ENCODE results near the gene ELMOD3.

ELMOD3 gene

GRCh38 chr2:85354286-85355072 lies at the start of gene ELMOD3, which contains the start of gene RETSAT:
Gene ELMOD3 (plus strand): TSS chr2:85354769. CDS start chr2:85357199, 2,430 bp downstream.
Gene RETSAT (minus strand): TSS chr2:85354528. CDS start chr2:85354507, 21 bp downstream.
- peak; percentile 99 to 100 for DNase-seq (ENCODE audit: low read depth in 2 of 2)
- no peak for TF ChIP-seq CTCF (IDR thresholded peaks at IDR 0.05; ENCODE audit: low read depth, low read length)

DNA sequence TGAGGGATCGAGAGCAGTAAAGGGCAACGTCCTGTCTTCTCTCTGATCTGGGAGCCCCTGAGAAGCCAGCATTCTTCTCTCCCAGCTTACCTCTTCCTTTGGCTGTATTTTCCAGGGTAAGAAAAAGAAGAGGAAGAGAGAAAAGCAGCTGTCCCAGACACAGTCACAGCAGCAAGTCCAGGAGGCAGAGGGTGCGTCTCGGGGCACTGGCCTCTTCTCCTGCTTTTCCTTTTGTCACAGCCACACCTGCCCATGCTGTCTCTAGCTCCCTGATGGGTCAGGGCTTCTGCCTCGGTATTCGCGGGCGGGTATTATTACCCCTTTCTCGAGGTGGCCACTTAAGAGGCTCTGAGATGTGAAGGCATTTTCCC lies 47.1 kb upstream of the ELMOD3 start:
- H3K4me3 ChIP-seq (replicated peaks in 1 of 2; ENCODE audit: low read depth in 2 of 2, low read length in 2 of 2) = no peak overlapping the region
- no peak for DNase-seq (ENCODE audit: low read depth in 2 of 2)
- TF ChIP-seq CTCF (IDR thresholded peaks at IDR 0.05; ENCODE audit: low read depth, low read length) = no peak

More at GRCh38 chr2:85354286-85355072, at the start of gene ELMOD3, which contains the start of gene RETSAT:
- peak within 1 kb of the TSS; percentile 73 to 74 for H3K4me3 ChIP-seq (replicated peaks in 1 of 2; ENCODE audit: low read depth in 2 of 2, low read length in 2 of 2)

GRCh38 chr2:85308201-85308600 lies 46.4 kb upstream of the ELMOD3 start:
- DNase-seq (ENCODE audit: low read depth in 2 of 2) = no peak
- no peak for TF ChIP-seq CTCF (IDR thresholded peaks at IDR 0.05; ENCODE audit: low read depth, low read length)
- no peak overlapping the region for H3K4me3 ChIP-seq (replicated peaks in 1 of 2; ENCODE audit: low read depth in 2 of 2, low read length in 2 of 2)

DNA sequence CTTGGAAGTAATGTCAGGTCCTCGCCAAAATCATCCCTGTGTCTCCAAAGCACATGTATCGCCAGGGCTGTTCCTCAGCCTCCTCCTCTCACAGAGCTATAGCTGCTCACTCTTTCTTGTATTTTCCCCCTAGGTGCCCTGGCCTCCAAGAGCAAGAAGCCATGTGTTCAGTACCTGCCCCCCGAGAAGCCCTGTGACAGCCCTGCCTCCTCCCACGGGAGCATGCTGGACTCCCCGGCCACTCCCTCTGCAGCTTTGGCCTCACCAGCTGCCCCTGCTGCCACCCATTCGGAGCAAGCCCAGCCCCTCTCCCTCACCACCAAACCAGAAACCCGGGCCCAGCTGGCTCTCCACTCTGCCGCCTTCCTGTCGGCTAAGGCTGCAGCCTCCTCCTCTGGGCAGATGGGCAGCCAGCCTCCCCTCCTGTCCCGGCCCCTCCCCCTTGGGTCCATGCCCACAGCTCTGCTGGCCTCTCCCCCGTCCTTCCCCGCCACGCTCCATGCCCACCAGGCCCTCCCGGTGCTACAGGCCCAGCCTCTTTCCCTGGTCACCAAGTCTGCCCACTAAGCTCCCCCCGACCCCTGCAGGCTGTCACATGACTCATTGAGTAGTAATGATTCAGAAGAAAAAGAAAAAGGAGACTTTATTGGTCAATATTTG lies 45.5 kb upstream of the ELMOD3 start:
- H3K4me3 ChIP-seq (replicated peaks in 1 of 2; ENCODE audit: low read depth in 2 of 2, low read length in 2 of 2) = no peak overlapping the region

GRCh38 chr2:85309699-85310321 lies 44.8 kb upstream of the ELMOD3 start:
- DNase-seq (ENCODE audit: low read depth in 2 of 2) = no peak
- no peak overlapping the region for H3K4me3 ChIP-seq (replicated peaks in 1 of 2; ENCODE audit: low read depth in 2 of 2, low read length in 2 of 2)
- TF ChIP-seq CTCF (IDR thresholded peaks at IDR 0.05; ENCODE audit: low read depth, low read length) = no peak

More for the DNA sequence above, 45.5 kb upstream of the ELMOD3 start:
- peak; percentile 46 to 53 for DNase-seq (ENCODE audit: low read depth in 2 of 2)
- TF ChIP-seq CTCF (IDR thresholded peaks at IDR 0.05; ENCODE audit: low read depth, low read length) = no peak

- no peak for TF ChIP-seq CTCF (IDR thresholded peaks at IDR 0.05; ENCODE audit: low read depth, low read length)
- DNase-seq (ENCODE audit: low read depth in 2 of 2) = no peak
- H3K4me3 ChIP-seq (replicated peaks in 1 of 2; ENCODE audit: low read depth in 2 of 2, low read length in 2 of 2) = no peak overlapping the region
Measured at GRCh38 chr2:85310330-85310729, 44.2 kb upstream of the ELMOD3 start.
